Measurements from ENCODE around the gene FSTL4. TPM values are rescaled to one million over a fixed set of nuclear protein-coding genes. Genes with fewer than 3 reads are reported as not detected.

The FSTL4 gene
- total RNA-seq, 1 donor from 2014 or later, result 0.67 TPM

- TF ChIP-seq, protein P1, sequence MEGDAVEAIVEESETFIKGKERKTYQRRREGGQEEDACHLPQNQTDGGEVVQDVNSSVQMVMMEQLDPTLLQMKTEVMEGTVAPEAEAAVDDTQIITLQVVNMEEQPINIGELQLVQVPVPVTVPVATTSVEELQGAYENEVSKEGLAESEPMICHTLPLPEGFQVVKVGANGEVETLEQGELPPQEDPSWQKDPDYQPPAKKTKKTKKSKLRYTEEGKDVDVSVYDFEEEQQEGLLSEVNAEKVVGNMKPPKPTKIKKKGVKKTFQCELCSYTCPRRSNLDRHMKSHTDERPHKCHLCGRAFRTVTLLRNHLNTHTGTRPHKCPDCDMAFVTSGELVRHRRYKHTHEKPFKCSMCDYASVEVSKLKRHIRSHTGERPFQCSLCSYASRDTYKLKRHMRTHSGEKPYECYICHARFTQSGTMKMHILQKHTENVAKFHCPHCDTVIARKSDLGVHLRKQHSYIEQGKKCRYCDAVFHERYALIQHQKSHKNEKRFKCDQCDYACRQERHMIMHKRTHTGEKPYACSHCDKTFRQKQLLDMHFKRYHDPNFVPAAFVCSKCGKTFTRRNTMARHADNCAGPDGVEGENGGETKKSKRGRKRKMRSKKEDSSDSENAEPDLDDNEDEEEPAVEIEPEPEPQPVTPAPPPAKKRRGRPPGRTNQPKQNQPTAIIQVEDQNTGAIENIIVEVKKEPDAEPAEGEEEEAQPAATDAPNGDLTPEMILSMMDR (IDR thresholded peaks at IDR 0.05), result no peak
- no peaks in the 10 kb centered on the region for H3K36me3 ChIP-seq
- DNase-seq, result no peak
Measured at GRCh38 chr5:133400831-133401351, 211.4 kb downstream of the FSTL4 start.

GRCh38 chr5:133400120-133400519 is 212.2 kb downstream of the FSTL4 start:
- Histone ChIP-seq H3K36me3 (no peaks in the 10 kb centered on the region), H3K4me1 (no peaks in the 10 kb centered on the region), H3K4me3 (no peak overlapping the region), H3K27me3 (no peaks in the 10 kb centered on the region), H3K27ac (no peak overlapping the region), H3K9me3 (no peaks in the 10 kb centered on the region)
- TF ChIP-seq, protein P1 (IDR thresholded peaks at IDR 0.05), result no peak
- ATAC-seq (no peak), DNase-seq (no peak)
- intact Hi-C loops (cut with DNase I), result no loop called here

More at GRCh38 chr5:133400831-133401351, 211.4 kb downstream of the FSTL4 start:
- ATAC-seq, result no peak
- no peaks in the 10 kb centered on the region for H3K4me1 ChIP-seq
- H3K27me3 ChIP-seq, result no peaks in the 10 kb centered on the region
- H3K27ac ChIP-seq, result no peak overlapping the region
- no peaks in the 10 kb centered on the region for H3K9me3 ChIP-seq
- no peak overlapping the region for H3K4me3 ChIP-seq
- intact Hi-C loops (cut with DNase I), result no loop called here

DNA sequence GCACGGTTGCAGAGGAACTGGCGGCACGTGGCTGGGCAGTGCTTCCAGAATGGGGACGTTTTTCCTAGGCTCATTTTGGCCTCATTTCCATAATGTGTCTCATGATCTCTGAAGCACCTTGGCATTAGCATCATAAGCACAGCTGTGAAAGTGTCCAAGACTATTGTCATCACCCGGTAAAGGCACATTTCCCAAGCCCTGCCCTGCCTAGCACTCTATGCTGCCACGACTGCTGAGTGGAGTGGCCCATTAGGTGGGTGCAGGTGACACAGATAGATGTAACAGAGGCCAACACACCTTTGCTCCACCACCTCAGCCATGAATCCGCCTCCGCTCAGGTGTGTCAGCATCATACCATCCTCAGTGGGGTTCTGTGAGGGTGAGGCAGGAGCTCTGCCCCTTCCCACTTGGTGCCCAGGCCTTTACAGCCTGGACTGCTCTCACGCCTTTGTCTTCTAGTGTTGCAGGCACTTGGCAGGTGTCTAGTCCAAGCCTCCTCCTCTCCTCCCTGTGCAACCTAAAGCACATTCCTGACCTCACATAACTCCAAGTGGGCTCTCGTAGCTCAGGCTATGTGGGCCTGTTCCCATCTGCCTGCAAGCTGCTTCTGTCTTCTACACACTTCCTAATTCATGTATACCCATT is 213.0 kb downstream of the FSTL4 start:
- ATAC-seq (no peak), DNase-seq (no peak)
- intact Hi-C loops (cut with DNase I), result no loop called here
- TF ChIP-seq, protein P1 (IDR thresholded peaks at IDR 0.05), result no peak
- no peaks in the 10 kb centered on the region for H3K27me3 ChIP-seq
- no peaks in the 10 kb centered on the region for H3K4me1 ChIP-seq
- H3K36me3 ChIP-seq, result no peaks in the 10 kb centered on the region
- no peak overlapping the region for H3K4me3 ChIP-seq
- H3K9me3 ChIP-seq, result no peaks in the 10 kb centered on the region
- H3K27ac ChIP-seq, result no peak overlapping the region

GRCh38 chr5:133398646-133399101 is 213.7 kb downstream of the FSTL4 start:
- TF ChIP-seq, protein P1 (IDR thresholded peaks at IDR 0.05), result no peak
- Histone ChIP-seq H3K36me3 (no peaks in the 10 kb centered on the region), H3K4me3 (no peak overlapping the region), H3K4me1 (no peaks in the 10 kb centered on the region), H3K27ac (no peak overlapping the region), H3K9me3 (no peaks in the 10 kb centered on the region), H3K27me3 (no peaks in the 10 kb centered on the region)
- intact Hi-C loops (cut with DNase I), result no loop called here
- DNase-seq, result no peak
- ATAC-seq, result no peak

DNA sequence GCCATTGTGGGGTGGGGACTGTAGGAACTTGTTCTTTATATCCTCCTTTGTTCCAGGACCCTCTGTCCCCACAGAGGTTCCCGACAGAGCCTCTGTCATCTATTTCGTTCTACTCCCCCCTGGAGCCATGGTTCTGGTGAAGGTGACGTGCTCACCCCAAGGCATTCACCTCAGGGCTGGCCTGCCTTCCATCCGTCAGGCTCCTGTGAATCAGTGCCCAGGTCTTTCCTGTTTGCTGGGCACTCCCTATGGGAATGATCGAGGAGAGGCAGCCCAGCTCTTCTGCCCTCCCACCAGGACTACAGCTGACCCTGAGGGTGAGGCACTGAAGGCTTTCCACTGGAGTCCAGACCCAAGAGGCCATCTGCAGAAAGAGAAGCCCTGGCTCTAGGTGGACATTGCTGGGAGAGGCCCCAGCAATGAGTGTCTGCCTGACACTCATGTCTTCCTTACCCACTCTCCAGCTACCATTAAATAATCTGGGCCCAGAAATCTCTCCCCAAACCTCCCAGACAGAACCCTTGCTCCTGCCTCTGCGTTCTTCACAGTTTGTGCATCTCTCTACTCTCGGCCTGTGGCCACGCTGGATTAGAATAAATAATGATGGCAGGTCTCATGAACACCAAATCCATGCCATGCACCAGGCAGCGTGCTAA is 214.2 kb downstream of the FSTL4 start:
- Histone ChIP-seq H3K27me3 (no peaks in the 10 kb centered on the region), H3K36me3 (no peaks in the 10 kb centered on the region), H3K9me3 (no peaks in the 10 kb centered on the region), H3K27ac (no peak overlapping the region), H3K4me1 (no peaks in the 10 kb centered on the region), H3K4me3 (no peak overlapping the region)
- no peak for DNase-seq
- TF ChIP-seq, protein P1 (IDR thresholded peaks at IDR 0.05), result no peak
- intact Hi-C loops (cut with DNase I), result no loop called here
- ATAC-seq, result no peak
